Stimulated activated CD4-positive, alpha-beta T cell treated with anti-CD3 and anti-CD28 coated beads, Interleukin-15, amount 100 ng/mL, for 24 hours (primary cell): Measurements from ENCODE around the gene NCAPH2.

Source experiments
- DNase-seq: peaks from one replicate; pipeline ENCODE4 v3.0.0-alpha.2; 2020

The NCAPH2 gene

DNA sequence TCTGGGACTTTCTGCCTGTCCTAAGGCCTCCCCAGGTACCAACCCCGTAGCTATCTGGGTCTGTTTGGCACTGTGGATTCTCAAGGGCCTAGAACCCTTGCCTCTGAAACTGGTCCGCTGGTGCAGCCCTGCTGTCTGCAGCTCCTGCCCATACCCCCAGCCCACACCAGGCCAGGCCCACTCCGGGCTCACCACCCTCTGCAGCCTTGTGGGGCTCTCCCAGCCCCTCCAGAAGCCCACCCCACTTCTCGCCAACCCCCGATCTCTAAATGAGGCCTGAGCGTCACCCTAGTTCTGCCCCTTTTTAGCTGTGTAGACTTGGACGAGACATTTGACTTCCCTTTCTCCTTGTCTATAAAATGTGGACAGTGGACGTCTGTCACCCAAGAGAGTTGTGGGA, 42.4 kb downstream of the NCAPH2 start:
- DNase-seq = no peak

DNA sequence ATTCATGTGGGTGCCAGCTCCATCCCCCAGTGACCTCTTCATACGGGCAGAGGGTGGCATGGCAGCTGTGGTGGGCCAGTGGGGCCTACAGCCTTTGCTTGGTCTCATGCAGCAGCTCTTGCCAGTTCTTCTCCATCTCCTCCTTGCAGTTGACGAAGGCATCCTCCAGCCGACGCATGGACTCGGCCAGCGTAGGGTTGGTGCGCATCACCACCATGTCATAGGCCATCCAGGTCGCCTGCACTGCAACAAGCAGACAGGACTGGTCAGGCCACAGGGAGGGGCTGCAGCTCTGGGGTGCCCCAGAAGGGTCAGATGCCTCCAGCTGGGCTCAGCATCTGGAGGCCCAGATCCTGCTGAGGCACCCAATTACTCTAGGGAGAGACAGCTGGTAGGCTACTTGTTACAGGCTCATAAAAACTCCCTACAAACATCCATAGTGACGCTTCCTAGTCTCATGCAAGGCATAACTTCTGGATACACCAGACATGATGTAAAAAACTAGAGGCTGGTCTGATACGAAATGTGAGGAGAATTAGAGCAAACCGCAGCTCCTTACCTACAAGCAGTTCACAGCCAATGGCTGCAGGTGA, 43.2 kb downstream of the NCAPH2 start:
- DNase-seq = no peak

DNA sequence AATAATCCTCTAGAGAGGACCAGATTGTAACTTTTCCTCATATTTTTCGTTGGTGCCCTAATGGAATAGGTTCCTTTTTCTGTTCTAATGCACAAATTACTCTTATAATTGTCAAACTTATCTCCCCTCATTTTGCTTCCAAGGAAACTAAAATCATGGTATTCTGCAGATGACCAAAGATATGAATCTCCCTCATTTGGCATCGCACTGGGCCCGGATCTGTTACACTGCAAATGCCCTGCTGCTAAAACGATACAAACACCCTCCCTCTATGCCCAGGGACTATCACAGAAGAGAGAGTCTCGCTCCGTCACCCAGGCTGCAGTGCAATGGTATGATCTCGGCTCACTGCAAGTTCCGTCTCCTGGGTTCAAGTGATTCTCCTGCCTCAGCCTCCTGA, 45.3 kb downstream of the NCAPH2 start:
- no peak for DNase-seq

DNA sequence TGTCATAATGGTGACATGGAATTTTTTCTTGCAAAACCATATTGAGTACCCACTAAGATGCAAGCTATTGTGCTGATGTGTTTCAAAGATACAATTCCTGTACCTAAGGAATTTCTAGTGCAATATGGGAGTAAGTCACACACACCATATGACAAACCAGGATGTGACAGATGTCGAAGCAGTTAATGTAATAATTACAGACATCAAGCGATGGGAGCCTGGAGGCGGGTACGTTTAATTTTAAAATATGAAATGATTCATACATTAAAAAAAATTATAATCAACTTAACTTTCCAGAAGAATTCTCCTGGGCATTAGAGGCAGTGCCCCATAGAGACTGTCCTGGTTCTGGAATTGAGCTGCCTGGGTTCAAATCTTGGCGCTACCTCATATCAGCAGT, 48.7 kb downstream of the NCAPH2 start:
- DNase-seq = no peak

DNA sequence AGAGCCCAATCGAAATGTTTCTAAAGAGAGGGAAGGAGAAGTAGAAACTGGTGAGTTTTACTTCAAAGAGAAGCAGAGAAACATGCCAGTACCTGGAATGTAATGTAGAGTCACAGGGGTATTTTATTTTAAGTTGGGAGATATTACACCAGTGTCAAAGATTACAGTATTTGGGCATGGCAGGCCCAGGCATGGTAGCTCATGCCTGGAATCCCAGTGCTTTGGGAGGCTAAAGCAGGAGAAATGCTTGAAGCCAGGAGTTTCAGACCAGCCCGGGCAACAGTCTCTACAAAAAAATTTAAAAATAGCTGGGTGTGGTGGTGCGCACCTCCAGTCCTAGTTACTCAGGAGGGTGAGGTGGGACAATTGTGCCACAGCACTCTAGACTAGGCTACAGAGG, 52.0 kb downstream of the NCAPH2 start:
- DNase-seq = no peak

DNA sequence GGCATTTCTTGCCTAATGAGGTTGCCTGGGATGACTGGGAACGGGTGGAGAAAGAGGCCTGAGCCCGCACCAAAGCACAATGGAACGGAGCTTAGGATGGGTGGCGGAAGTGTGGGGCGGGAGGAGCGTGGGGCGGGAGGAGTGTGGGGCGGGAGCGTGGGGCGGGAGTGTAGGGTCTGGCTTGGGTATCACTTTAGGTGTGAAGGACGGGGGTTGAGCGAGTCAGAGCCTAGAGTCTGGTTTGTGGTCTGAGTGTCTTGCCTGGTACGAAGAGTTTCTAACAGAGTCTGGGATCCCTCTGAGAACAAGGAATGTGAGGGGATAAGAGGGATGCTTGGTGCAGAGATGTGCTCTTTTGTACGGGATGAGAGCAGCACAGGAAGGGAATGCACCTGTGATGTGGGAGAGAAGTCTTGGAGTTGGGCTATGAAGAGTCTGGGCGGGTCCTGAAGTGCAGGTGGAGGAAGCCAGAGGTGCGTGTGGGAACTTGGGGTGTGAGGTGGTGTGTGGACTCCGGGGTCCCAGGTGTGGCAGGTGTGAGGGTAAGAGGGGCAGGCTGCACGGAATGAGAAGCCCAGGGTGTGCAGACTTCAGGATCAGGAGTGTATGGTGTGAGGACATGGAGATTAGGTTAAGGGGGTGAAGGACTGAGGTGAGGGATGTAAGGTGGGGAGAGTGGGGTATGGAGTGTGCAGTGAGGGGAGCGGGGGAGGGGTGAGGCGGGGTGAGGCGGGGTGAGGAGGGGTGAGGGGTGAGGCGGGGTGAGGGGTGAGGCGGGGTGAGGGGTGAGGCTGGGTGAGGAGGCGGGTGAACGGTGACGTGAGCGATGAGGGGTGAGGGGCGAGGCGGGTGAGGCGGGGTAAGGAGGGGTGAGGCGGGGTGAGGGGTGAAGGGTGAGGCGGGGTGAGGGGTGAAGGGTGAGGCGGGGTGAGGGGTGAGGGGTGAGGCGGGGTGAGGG, 53.7 kb downstream of the NCAPH2 start:
- no peak for DNase-seq

DNA sequence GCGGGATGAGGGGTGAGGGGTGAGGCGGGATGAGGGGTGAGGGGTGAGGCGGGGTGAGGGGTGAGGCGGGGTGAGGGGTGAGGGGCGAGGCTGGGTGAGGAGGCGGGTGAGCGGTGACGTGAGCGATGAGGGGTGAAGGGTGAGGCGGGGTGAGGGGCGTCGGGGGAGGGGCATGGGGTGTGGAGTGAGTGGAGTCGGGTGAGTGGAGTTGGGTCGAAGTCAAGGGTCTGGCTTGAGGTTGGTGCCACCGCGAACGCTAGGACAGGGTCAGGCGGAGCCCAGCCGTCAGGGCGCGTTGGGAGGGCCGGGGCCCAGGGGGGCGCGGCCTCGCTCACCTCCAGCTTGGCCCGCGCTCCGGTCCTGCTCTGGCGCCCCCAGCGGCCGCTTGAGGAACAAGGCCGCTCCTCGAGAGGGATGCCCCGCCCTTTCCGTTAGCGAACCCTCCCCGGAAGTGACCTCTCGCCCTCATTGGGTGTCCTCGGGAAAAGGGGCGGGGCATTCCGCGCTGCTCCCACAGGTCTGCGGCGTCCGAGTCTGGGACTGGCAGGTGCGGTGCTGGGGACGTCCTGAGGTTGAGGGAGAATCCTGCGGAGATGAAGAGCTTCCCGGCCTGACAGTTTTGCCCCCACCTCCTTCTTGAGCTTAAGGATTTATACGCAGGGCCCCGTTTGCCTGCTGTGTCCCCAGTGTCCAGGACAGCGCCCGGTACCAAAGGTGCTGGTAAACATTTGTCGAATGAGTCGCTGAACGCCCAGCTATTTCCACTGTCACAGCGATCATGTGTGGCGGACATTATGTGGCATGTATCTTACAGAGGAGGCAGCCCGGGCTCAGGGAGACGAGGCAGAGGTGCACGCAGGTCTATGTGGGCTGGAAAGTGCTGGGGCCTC, 54.7 kb downstream of the NCAPH2 start, which contains the start of gene SYCE3:
Gene SYCE3, minus strand, starts transcription at position 397 of the 890 bp plus-strand sequence. CDS start 6,514 bp downstream, outside the sequence.
- DNase-seq = peak; percentile 99

DNA sequence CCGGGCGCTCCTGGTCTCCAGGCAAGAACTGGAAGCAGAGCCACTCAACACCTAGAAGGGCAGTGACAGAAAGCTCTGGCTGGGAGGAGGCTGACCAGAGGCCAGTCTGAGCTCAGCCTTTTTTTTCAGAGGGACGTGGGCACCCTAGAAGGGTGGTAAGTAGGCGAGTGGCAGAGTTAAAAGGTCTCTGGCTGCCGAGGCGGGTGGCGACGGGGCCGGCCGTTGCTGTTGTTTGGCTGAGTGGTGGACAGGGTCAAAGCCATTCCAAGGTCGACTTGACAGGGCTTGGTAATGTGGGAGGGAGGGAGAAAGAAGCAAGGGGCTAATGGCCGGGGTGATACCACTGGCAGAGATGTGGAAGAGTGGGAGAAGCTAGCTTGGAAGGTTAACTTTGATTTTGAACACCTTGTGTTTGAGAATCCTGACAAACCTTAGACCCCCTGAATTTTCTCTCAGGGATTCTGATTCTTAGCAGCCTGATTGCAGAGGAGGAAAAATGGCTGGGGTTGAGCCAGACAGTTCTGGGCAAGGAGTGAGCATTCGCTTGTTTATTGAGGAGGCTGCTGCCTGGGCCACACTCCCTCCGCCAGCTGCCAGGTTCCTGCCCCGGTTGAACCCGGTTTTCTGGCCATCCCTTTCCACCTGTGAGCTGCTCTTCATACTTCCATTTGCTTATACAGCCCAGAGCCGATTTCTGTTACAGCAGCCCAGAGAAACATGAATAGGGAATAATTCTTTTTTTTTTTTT, 55.6 kb downstream of the NCAPH2 start:
- DNase-seq = no peak

DNA sequence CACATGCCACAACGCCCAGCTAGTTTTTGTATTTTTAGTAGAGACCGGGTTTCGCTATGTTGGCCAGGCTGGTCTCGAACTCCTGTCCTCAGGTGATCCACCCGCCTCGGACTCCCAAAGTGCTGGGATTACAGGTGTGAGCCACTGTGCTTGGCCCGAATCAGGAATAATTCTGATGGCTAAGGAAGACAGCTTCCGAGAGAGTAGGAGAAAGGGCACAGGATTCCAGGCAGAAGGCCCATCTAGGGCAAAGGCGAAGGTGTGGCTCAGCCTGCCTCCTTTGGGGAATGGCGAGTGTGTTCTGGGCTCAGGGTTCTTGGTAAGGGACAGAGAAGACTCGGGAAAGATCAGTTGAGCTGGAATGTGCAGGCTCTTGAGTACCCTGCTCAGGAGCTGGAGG, 56.3 kb downstream of the NCAPH2 start:
- DNase-seq = no peak

DNA sequence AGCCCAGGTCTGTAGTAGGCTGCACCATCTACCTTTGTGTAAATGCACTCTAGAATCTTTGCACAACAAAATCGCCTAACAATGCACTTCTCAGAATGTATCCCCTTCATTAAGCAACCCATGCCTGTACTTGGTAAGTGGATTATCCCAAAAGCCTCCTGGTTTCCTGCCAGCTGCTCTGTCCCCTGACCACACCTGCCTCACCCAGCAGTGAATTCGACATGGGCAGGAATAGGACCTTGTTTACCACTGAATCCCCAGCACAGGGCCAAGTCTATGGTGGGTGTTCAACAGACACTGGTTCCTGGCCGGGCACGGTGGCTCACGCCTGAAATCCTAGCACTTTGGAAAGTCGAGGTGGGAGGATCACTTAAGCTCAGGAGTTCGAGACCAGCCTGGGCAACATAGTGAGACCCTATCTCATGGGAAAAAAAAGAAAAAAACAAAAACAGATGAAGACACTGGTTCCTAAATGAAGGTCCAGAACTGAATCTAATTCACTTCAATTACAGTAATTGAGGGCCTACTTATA, 59.8 kb downstream of the NCAPH2 start:
- DNase-seq = no peak

DNA sequence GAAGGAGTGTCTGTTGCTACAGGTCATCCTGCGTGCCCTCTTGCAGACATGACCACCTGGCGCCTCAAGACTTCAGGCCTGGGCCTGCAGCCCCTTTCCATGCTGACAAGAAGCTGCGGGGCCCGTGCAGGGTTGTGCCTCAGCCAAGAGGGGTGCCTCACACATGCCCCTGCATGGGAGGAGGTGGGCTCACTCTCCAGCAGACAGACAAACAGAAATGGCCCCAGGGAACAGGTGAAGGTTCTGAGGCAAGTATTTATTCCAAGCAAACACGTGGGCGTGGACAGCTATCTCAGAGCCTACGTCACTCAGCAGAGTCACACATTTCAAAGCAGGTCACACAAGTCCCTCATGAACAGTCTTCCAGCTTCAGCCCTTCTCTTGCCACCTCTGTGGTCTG, 60.6 kb downstream of the NCAPH2 start:
- no peak for DNase-seq

DNA sequence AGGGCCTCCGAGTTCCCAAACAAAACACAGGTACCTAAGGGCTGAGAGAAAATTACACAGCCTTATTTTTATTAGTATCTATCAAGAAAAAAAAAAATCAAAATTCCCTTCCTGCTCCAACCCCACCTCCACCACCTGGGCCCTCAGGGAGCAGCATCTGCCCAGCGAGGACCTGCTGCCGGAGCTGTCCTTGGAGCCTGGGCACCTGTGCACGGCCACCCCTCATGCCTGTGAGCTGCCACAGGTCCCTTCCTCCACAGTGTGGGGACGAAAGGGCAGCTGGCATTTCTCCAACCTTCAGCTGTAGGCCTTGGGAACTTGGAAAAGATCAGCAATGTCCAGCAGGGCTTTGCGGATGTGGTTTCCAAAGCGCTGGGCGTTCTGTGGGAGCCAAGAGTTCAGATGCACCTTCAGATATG, 61.0 kb downstream of the NCAPH2 start:
- no peak for DNase-seq

DNA sequence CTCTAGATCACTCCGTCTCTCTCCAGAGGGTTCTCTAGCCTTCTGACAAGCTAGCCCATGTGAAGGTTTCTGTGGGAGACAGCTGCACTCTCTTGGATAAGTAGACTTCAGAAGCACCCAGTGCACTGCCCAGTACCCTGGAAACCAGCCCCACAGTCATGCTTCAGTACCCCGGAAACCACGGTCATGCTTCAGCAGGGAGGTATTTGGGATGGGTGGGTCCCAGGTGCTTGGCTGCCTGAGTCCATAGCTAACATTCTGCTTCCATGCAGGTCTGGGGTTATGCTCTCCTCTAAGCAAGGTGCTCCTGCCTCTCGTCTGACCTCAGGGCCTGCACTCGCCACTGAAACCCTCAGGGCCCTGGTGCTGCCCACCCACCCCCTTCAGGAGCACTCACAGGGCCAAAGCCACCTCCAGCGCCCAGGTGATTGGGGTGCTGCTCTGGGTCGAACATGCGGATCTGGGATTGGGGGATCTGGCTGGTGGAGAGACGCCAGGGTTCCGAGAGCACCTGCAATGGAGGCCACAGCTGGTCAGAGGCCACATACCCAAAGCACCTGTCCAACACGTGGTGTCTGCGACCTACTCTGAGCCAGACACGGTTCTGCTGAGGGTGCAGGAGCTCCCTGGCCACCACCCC, 62.0 kb downstream of the NCAPH2 start:
- no peak for DNase-seq

DNA sequence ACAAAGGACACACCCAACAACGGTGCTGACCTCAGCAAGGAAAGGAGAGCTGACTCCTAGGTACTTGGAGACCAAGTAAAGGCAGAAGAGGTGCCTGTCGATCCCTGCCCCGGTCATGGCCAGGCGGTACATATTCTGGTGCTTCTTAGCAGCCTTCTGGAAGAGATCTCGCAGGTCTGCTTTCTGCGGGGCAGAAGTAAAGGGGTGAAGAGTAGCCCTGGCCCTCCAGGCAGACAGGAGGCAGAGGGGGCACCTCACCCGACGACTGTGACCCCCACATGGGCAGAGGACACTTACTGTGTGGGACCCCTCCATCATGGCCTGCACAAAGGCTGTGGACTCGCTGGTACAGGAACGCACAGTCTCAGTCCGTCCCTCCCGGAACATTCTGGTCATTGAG, 62.8 kb downstream of the NCAPH2 start:
- DNase-seq = no peak

DNA sequence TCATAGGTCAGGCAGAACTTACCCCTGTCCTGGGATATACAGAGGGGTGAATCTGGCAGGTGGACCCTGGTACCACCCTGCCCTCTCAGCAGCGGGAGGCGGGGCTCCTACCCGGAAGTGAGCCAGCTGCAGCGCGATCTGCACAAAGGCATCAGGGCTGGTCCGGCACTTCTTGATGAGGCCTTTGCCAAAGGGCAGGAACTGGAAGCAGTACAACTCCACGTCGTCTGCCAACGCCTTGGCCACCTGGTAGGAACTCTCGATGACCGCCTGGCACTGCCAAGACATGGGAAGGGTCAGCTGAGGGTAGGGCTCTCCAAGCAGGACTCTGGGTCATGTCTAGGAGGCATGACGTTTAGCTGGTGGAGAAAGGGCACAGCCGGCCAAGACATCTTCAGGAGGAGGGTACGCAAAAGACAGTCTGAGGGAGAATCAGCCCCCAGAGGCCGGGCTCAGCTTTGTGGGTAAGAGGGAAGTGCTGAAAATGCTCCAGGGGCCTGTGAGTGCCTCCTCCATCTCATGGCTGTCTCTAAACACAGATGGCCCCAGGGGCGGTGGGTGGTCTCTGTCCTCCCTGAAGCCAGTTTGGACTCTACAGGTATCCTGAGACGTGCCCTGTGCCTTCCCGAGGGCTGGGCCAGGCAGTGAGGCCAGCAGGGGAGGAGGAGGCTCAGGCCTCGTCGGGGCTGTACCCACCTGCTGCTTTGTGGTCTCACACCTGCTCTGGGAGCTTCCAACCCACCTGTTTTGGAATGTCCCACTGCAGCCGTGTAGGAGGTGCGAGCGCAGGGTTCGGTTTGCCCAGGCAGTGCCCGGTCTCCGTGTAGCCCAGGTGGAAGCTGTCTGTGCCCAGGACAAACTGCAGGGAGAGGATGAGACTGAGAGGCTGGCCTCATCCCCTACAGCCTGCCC, 63.5 kb downstream of the NCAPH2 start:
- no peak for DNase-seq

DNA sequence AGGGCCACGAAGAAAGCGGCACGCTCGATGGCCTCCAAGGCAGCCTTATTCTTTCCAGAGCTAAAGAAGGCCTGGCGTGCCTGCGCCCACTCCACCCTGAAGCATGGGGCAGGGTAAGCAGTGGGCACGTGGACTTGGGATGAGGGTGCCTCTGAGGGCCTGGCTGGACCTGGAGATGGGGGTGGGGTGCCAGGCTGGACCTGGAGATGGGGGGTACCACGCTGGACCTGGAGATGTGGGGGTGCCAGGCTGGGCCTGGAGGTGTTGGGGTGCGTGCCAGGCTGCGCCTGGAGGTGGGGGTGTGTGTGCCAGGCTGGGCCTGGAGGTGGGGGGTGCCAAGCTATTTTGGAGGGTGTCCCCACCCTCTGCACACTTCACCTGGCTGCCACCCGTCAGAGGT, 64.9 kb downstream of the NCAPH2 start:
- DNase-seq = no peak

DNA sequence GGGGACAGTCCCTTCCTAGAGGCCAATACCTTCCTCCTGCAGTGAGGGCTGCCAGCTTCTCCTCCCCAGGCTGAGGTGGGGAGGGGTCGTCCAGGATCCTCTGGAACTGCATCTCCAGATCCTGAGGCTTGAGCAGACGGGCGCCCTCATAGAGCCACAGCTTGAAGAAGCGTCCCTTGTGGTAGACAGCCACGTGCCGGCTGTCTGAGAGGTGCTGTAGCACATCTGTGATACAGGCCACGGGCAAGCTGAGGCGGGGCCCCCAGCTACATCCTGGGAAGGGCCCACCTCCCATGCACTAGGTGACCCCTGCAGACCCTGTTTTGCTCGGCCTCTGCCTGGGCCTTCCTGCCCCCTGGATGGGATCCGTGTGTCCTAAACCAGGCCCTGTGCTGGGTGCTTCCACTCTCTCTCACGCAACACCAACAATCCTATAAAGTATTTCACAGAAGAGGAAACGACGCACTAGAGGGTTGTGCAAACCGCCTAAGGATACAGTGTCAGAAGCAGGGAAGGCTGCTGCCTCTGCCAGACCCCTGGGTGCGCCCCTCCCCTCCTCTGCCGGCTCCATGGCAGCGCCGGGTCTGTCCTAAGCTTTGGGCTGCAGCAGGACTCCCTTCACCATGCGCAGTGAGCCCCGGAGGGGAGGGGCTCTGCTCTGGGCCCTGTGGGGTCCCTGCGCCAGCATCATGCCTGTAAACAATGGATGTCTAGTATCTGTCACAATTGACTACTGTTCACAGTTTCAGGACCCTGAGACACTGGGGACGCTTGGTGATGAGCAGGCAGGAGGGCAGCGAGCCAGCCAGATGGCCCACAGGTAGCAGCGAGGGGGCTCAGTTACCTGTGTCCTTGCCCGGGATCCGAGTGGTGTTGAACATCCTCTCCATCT, 65.7 kb downstream of the NCAPH2 start:
- no peak for DNase-seq

DNA sequence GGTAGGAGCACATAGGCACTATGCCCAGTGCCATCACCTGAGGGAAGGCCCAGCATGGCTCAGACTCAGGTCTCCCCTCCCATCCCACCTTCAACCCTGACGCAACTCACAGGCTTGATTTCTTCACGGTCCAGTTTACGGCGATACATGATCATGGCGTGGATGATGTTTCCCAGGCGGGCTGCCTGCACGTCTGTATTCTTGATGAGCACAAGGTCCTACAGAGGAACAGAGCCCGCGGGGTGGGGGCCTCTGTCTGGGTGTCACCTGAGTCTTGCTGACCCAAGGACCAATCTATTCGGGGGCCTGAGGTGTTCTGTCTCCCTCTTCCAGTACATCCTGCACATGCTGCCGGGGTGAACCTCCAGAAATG, 66.3 kb downstream of the NCAPH2 start:
- DNase-seq = no peak
